ENCODE data around the gene RPP25L.
A peak's percentile ranks its signal among the peaks of the same experiment; 100 is the strongest.

The RPP25L gene

DNA sequence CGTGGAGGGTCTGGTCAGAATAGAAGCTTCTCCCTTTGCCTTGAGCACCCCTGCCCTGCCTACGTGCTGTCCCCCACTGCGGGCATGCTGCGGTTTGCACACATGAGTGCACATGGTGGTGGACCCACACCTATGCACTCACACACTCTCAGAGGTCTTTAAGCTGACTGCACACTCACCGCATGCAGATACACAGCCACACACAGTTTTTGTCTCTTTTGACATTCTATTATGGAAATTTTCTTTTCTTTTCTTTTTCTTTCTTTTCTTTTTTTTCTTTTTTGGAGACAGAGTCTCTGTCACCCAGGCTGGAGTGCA is 17.6 kb upstream of the RPP25L start:
- CTCF ChIA-PET: interaction anchor here (1.6 to 10.9 kb wide), 6 partner anchors 8 to 73 kb away, joined by 3 to 274 read pairs (median 73); partner anchors contain the start of genes DCTN3, GALT, RPP25L and SIGMAR1
- POLR2A ChIA-PET: no interaction called here
- DNase-seq (ENCODE audit: low read depth, low spot score): no peak
- H3K4me3 ChIP-seq (ENCODE audit: low read depth, low read length): no peak overlapping the region
- TF ChIP-seq, protein P1, sequence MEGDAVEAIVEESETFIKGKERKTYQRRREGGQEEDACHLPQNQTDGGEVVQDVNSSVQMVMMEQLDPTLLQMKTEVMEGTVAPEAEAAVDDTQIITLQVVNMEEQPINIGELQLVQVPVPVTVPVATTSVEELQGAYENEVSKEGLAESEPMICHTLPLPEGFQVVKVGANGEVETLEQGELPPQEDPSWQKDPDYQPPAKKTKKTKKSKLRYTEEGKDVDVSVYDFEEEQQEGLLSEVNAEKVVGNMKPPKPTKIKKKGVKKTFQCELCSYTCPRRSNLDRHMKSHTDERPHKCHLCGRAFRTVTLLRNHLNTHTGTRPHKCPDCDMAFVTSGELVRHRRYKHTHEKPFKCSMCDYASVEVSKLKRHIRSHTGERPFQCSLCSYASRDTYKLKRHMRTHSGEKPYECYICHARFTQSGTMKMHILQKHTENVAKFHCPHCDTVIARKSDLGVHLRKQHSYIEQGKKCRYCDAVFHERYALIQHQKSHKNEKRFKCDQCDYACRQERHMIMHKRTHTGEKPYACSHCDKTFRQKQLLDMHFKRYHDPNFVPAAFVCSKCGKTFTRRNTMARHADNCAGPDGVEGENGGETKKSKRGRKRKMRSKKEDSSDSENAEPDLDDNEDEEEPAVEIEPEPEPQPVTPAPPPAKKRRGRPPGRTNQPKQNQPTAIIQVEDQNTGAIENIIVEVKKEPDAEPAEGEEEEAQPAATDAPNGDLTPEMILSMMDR (IDR thresholded peaks at IDR 0.05; ENCODE audit: insufficient read depth, low read length, missing control alignments): no peak

DNA sequence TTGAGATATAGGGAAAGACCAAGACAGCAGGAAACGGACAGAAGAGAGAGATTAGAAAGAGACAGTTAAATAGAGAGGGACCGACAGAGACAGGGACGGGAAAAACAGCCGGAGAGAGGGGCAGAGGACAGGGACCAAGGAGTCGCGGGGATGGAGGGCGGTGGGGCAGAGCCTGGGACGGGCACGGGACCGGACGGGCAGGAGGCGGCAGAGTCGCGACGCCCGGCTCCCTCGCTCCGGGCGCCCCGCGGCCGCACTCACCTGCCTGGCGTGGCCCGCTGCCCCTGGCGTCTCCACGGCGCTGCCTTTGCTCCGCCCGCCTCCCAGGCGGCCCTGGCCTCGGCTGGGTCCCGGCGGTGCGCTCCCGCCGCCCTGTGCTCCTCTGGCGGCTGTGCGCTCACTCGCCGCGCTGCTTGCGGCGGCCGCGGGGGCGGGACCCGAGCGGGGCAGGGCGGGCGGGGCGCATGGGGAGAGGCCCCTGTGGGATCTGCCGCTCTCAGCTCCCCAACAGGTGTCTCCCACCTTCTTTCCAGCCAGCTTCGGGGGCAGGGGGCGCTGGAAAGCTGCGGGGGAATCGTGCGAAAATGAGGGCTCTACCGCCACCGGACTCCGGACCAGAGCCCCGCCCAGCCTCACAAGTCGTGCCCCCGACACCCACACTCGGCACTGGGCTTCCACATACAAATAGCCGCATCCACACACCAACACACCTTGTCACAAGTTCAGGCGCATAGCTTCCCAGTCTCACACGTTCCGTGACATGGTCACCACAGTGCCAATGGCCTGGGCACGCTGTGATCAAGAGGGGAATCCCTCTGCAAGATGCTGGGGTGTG is 17.0 kb upstream of the RPP25L start, which contains the start of gene ARID3C:
TSS of gene ARID3C (minus strand) at position 411 of the 835 bp plus-strand sequence. CDS start 1,052 bp downstream, outside the sequence.
- H3K4me3 ChIP-seq (ENCODE audit: low read depth, low read length): peak within 1 kb of the TSS; percentile 39
- no peak for DNase-seq (ENCODE audit: low read depth, low spot score)
- ChIA-PET POLR2A (no interaction called here), CTCF (interaction anchor here (1.6 to 10.9 kb wide), 5 partner anchors 7 to 74 kb away, joined by 3 to 274 read pairs (median 8); partner anchors contain the start of genes DCTN3, RPP25L and SIGMAR1)
- TF ChIP-seq, protein P1 (IDR thresholded peaks at IDR 0.05; ENCODE audit: insufficient read depth, low read length, missing control alignments): no peak

DNA sequence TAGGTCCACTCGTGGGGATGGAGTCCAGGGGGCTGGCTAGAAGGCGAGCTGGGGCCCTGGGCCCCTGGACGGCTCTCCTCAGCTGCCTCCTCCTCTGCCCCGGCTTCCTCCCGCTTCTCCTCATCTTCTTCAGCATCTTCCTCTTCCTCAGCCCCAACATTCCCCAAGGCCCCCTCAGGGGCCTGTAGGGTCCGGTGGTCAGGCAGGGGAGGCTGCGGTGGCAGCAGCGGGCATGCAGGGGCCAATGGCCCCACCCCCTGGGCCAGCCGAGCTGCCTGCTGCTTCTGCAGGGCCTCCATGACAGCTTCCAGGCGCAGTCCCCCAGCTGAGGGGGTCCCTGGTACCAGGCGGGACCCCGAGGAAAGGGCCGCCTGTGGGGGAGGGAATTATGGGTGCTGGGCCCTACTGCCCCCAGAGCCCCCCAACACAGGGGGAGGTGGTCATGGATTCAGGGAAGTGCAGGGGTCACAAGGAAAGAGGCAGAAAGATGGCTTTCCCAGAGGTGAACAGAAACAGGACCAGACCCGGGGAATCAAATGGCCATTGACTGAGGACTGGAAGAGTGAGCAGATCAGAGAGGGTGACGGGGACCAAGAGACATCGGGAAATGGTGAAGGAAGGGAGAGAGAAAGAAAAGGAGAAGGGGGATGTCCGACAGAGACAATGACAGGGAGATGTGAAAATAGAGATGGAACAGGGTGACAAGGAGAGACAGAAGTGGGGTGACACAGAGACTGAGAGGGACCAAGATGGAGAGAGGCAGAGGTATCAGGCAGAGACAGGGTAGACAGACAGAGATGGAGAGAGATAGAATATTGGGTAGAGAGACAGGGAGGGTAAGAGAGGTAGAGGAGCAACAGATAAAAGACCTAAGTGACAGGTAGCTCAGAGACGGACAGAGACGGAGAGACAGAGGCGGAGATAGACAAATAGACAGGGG is 16.1 kb upstream of the RPP25L start:
- no peak overlapping the region for H3K4me3 ChIP-seq (ENCODE audit: low read depth, low read length)
- no peak for DNase-seq (ENCODE audit: low read depth, low spot score)
- ChIA-PET POLR2A (no interaction called here), CTCF (interaction anchor here (1.7 to 10.9 kb wide), 2 partner anchors 10 to 13 kb away, joined by 8 to 274 read pairs; partner anchors contain the start of genes RPP25L and SIGMAR1)
- TF ChIP-seq, protein P1 (IDR thresholded peaks at IDR 0.05; ENCODE audit: insufficient read depth, low read length, missing control alignments): no peak

DNA sequence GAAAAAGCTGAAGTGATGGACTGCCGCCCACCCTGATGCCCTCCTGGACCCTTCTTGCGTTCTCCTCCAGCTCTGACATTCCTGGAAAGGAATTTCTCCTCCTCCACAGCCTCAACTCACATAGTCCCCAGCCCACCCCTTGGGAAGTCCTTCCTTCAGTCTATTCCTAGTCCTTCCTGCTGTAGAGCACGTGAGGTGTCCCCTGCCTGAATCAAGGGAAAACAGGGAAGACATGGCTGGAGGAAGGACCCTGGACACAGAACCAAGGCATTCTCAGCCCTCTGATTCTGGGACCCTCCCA is 13.2 kb upstream of the RPP25L start:
- H3K4me3 ChIP-seq (ENCODE audit: low read depth, low read length): no peak overlapping the region
- ChIA-PET CTCF (interaction anchor here (1.3 to 2.3 kb wide), 8 partner anchors 8 to 124 kb away, joined by 3 to 28 read pairs (median 8); partner anchors contain the start of genes RPP25L and SIGMAR1), POLR2A (no interaction called here)
- TF ChIP-seq, protein P1 (IDR thresholded peaks at IDR 0.05; ENCODE audit: insufficient read depth, low read length, missing control alignments): no peak
- no peak for DNase-seq (ENCODE audit: low read depth, low spot score)

DNA sequence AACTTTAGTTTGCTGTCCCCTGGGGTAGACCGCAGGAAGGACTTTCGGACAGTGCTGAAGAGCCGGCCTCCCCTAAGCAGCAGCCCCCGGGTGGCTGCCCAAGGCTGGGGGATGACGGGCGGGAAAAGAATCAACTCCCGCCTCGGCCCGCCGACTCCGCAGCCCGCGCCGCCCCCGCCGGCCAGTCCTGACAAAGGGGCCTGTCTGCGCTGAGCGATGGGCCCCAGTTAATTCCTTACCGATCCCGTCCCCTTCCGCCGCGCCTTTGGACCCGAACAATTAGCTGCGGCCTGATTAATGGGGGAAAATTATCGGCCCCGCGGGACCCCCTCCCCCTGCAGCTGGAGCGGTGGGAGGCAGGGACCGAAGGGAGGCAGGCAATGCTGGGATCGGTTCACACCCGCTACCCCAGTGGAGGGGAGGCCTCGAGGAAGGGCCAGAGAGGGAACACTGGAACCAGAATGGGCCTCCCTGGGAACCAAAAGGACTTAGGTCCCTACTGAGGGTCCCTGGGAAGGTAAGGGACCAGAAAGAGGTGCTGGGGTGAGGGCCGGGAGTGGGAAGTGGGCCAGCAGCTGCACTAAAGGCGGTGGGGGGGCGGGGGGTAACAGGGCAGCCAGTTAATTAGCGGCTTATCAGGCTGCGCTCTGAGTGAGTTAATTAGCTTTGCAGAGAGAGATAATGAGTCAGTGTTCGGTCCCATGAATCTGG is 12.7 kb upstream of the RPP25L start:
- no peak for DNase-seq (ENCODE audit: low read depth, low spot score)
- POLR2A ChIA-PET: no interaction called here
- CTCF ChIA-PET: interaction anchor here (1.7 to 5.3 kb wide), 6 partner anchors 8 to 14 kb away, joined by 5 to 138 read pairs (median 14); partner anchors contain the start of genes ARID3C, RPP25L and SIGMAR1
- H3K4me3 ChIP-seq (ENCODE audit: low read depth, low read length): no peak overlapping the region
- TF ChIP-seq, protein P1 (IDR thresholded peaks at IDR 0.05; ENCODE audit: insufficient read depth, low read length, missing control alignments): no peak
